OCI-M2 (cell line): ENCODE results near the gene CFAP70.

Experiments
- DNase-seq: peaks from one replicate; lab custom pipeline; 2025; ENCODE audit not compliant: unreplicated experiment; lab: John Stamatoyannopoulos, UW

Gene CFAP70

GRCh38 chr10:73218431-73219191, 140.1 kb downstream of the CFAP70 start:
- DNase-seq = no peak

DNA sequence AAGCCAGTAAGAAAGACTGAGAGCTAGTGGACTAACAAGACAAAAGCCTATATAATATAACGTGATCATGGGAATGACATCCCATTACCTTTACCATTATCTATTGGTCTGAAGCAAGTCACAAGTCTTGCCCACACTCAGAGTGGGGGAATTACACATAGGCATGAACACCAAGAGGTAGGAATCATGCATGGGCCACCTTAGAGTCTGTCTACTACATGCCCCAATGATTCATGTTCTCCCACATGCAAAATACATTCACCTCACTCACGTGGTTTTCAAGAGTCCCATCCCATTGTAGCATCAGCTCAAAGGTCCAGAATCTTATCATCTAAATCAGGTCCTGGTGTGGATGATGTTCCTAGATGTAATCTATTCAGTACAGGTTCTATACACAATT, 141.0 kb downstream of the CFAP70 start:
- no peak for DNase-seq

DNA sequence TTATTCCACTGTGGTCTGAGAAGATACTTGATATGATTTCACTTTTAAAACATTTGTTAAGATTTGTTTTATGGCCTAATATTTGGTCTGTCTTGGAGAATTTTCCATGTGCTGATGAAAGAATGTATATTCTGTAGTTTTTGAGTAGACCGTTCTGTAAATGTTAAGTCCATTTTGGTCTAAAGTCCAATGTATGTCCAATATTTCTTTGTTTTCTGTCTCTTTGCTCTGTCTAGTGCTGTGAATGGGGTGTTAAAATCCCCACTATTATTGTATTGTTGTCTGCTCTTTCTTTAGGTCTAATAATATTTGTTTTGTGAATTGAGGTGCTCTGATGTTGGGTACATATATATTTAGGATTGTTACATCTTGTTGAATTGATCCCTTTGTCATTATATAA, 142.9 kb downstream of the CFAP70 start:
- no peak for DNase-seq

DNA sequence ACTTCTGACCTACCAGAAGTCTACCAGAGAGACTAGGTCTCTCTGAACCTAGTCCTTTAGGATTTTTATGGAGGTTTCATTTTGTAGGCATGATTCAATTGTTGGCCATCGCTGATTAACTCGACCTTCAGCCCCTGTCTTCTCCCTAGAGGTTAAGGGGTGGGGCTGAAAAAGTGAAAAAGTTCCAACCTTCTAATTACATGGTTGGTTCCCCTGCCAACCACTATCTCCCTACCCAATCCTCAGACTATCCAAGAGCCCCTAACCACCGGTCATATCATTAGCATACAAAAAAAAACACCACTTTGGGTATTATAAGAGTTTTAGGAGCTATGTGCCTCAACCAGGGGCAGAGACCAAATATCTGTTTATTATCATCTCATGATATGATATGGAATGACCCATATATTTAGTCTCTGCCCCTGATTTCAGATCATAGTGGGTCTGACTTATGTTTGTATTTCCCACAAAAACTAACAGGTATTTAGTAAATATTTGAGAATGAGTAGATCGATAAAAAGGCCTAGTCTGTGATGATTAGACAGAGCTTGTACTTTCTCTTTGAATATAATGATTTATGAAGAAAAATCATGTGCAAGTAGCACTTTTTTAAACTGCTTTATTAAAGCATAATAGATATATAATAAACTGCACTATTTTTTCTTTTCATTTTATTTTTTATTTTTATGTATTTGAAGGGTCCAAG, 147.4 kb downstream of the CFAP70 start:
- no peak for DNase-seq

GRCh38 chr10:73210395-73211105, 148.1 kb downstream of the CFAP70 start:
- DNase-seq = no peak

- no peak for DNase-seq
Measured at GRCh38 chr10:73209705-73210104, 149.0 kb downstream of the CFAP70 start.

DNA sequence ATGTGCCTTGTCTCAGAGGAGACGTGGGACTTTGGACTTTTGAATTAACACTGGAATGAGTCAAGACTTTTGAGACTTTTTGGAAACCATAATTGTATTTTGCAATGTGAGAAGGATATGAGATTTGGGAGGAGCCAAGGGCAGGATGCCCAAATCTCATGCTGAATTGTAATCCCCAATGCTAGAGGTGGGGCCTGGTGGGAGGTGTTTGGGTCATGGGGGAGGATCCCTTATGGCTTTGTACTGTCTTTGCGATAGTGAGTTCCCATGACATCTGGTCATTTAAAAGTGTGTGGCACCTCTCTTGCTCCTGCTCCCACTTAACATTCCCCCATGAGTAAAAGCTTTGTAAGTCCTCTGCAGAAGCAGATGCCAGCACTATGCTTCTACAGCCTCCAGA, 150.8 kb downstream of the CFAP70 start:
- no peak for DNase-seq

GRCh38 chr10:73206385-73206784, 152.3 kb downstream of the CFAP70 start:
- no peak for DNase-seq

- no peak for DNase-seq
Measured at GRCh38 chr10:73205890-73206289, 152.8 kb downstream of the CFAP70 start.

DNA sequence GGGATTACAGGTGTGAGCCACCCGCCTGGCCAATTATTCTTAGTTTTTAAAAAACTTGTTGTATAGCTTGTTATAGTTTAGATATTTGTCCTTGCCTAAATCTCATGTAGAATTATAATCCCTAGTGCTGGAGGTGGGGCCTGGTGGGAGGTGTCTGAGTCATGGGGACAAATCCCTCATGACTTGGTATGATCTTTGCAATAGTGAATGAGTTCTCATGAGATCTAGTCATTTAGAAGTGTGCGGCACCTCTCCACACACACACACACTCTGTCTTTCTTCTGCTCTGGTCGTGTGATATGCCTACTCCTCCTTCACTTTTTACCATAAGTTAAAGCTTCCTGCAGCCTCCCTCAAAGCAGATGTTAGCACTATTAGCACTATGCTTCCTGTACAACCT, 153.6 kb downstream of the CFAP70 start:
- DNase-seq = no peak
